ENCODE results near the gene RBM47.

RBM47 gene

DNA sequence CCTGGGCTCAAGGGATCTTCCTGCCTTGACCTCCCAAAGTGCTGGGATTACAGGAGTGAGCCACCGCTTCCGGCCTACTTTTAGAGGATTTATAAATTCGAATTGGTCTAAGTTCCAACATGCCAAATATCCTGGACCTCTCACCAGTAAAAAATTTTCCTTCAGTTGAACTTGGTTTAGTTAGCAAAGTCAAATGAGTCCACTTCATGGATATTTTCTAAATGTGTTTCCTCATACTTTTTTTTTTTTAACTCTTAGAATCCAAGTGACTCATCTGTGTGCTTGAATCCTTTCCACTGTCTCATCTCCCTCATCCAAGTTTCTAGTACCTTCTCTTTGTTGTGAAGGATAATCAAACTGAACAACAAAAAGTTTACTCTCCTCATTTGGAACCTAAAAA lies 49.7 kb downstream of the RBM47 start:
- H3K9ac ChIP-seq (ENCODE audit: low read length) = no peak overlapping the region
- H3K9me3 ChIP-seq (ENCODE audit: insufficient read depth, low read length) = no peaks in the 10 kb centered on the region
- no peak overlapping the region for H3K27ac ChIP-seq (ENCODE audit: low read depth, low read length)
- no peaks in the 10 kb centered on the region for H4K20me1 ChIP-seq (ENCODE audit: low read depth, low read length)
- no peaks in the 10 kb centered on the region for H3K79me2 ChIP-seq (ENCODE audit: insufficient read depth, low read length)
- no peak overlapping the region for H3K4me2 ChIP-seq (ENCODE audit: low read depth, low read length, poor library complexity, severe bottlenecking)
- no peak overlapping the region for H2AFZ ChIP-seq (ENCODE audit: low read depth, low read length, severe bottlenecking)
- TF ChIP-seq EZH2phosphoT487 (conservative IDR thresholded peaks at IDR 0.05; ENCODE audit: low read length) = no peak
- TF ChIP-seq, protein P1, sequence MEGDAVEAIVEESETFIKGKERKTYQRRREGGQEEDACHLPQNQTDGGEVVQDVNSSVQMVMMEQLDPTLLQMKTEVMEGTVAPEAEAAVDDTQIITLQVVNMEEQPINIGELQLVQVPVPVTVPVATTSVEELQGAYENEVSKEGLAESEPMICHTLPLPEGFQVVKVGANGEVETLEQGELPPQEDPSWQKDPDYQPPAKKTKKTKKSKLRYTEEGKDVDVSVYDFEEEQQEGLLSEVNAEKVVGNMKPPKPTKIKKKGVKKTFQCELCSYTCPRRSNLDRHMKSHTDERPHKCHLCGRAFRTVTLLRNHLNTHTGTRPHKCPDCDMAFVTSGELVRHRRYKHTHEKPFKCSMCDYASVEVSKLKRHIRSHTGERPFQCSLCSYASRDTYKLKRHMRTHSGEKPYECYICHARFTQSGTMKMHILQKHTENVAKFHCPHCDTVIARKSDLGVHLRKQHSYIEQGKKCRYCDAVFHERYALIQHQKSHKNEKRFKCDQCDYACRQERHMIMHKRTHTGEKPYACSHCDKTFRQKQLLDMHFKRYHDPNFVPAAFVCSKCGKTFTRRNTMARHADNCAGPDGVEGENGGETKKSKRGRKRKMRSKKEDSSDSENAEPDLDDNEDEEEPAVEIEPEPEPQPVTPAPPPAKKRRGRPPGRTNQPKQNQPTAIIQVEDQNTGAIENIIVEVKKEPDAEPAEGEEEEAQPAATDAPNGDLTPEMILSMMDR (IDR thresholded peaks at IDR 0.05; ENCODE audit: insufficient read depth, low read length, poor library complexity, severe bottlenecking) = no peak
- no peaks in the 10 kb centered on the region for H3F3A ChIP-seq (ENCODE audit: insufficient read depth)
- H3K4me3 ChIP-seq (ENCODE audit: insufficient read depth, low read length, poor library complexity, severe bottlenecking) = no peak overlapping the region
- no peaks in the 10 kb centered on the region for H3K9me2 ChIP-seq (replicated peaks; ENCODE audit: insufficient read depth, low read length)
- no peaks in the 10 kb centered on the region for H3K36me3 ChIP-seq (ENCODE audit: low read length)
- no peaks in the 10 kb centered on the region for H3K27me3 ChIP-seq (ENCODE audit: low read length)

DNA sequence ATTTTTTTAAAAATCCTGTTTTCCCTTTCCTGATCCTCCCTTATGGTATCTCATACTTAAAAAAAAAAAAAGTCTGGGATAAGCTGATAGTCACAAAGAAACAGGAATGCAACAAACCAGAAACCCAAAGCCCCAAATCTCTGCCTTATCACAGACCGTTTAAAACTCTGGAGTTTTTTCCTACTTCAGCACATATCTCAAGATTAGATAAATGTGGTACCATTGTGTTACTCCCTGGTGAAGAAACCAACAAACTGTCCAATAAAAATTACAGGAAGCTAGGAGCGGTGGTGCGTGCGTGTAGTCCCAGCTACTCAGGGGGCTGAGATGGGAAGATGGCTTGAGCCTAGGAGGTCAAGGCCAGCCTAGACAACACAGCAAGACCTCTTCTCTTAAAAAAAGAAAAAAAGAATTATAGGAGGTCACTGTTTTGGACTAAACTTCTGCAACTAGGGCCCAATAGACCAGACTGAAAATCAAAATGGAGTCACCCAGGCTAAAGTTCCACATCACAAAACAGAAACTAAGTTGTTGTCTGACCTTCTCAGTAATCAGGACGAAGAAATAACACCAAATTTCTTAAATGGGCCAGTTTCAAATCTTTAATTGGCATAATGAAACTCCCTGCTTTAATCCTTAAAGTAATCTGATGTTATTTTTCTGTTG lies 51.9 kb downstream of the RBM47 start:
- Histone ChIP-seq H4K20me1 (ENCODE audit: low read depth, low read length) (no peaks in the 10 kb centered on the region), H3F3A (ENCODE audit: insufficient read depth) (no peaks in the 10 kb centered on the region), H3K9ac (ENCODE audit: low read length) (no peak overlapping the region), H3K9me2 (replicated peaks; ENCODE audit: insufficient read depth, low read length) (no peaks in the 10 kb centered on the region), H3K4me2 (ENCODE audit: low read depth, low read length, poor library complexity, severe bottlenecking) (no peak overlapping the region), H3K27ac (ENCODE audit: low read depth, low read length) (no peak overlapping the region), H3K36me3 (ENCODE audit: low read length) (no peaks in the 10 kb centered on the region), H2AFZ (ENCODE audit: low read depth, low read length, severe bottlenecking) (no peak overlapping the region), H3K4me3 (ENCODE audit: insufficient read depth, low read length, poor library complexity, severe bottlenecking) (no peak overlapping the region), H3K27me3 (ENCODE audit: low read length) (no peaks in the 10 kb centered on the region), H3K79me2 (ENCODE audit: insufficient read depth, low read length) (no peaks in the 10 kb centered on the region), H3K9me3 (ENCODE audit: insufficient read depth, low read length) (no peaks in the 10 kb centered on the region)
- TF ChIP-seq, protein P1 (IDR thresholded peaks at IDR 0.05; ENCODE audit: insufficient read depth, low read length, poor library complexity, severe bottlenecking) = no peak
- no peak for TF ChIP-seq EZH2phosphoT487 (conservative IDR thresholded peaks at IDR 0.05; ENCODE audit: low read length)

DNA sequence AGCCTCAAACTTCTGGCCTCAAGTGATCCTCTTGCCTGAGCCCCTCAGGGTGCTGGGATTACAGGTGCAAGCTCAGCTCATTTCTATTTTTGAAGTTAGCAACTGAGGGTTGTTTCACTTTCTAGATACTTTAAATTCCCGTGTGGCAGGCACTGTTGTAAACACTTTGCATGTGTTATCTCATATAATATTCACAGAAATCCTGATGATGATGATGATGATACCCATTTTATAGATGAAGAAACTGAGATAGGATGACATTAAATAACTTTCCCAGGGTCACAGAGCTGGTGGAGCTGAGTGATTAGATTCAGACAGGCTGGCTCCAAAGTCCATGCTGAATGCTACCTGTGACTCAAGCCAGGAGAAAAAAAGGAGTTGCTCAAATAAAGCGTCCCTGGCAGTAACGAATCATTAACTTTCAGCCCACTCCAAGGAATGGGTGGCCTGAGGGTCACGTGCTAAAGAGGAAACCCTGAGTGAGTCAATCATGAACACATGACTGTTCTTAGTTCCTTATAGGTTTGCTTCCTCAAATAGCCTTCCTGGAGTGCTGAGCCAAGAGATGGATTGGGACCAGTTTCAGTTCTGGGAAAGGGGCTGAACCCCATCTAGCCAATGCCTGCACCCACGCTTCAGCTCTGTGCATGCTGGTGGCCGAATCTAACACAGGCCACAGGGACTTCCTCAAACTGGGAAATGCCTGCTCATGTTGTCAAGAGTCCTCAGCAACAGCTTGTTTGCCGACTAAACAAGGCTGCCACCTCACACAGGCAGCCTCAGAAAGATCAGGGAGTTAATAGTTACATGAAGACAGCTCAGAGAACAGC lies 52.8 kb downstream of the RBM47 start:
- Histone ChIP-seq H3K79me2 (ENCODE audit: insufficient read depth, low read length) (no peaks in the 10 kb centered on the region), H3K9me2 (replicated peaks; ENCODE audit: insufficient read depth, low read length) (no peaks in the 10 kb centered on the region), H3K9ac (ENCODE audit: low read length) (no peak overlapping the region), H3K27ac (ENCODE audit: low read depth, low read length) (no peak overlapping the region), H3K9me3 (ENCODE audit: insufficient read depth, low read length) (no peaks in the 10 kb centered on the region), H3F3A (ENCODE audit: insufficient read depth) (no peaks in the 10 kb centered on the region), H3K36me3 (ENCODE audit: low read length) (no peaks in the 10 kb centered on the region), H3K4me2 (ENCODE audit: low read depth, low read length, poor library complexity, severe bottlenecking) (no peak overlapping the region), H4K20me1 (ENCODE audit: low read depth, low read length) (no peaks in the 10 kb centered on the region), H3K4me3 (ENCODE audit: insufficient read depth, low read length, poor library complexity, severe bottlenecking) (no peak overlapping the region), H2AFZ (ENCODE audit: low read depth, low read length, severe bottlenecking) (no peak overlapping the region), H3K27me3 (ENCODE audit: low read length) (no peaks in the 10 kb centered on the region)
- TF ChIP-seq, protein P1 (IDR thresholded peaks at IDR 0.05; ENCODE audit: insufficient read depth, low read length, poor library complexity, severe bottlenecking) = no peak
- TF ChIP-seq EZH2phosphoT487 (conservative IDR thresholded peaks at IDR 0.05; ENCODE audit: low read length) = no peak
